HepG2 (cell line): ENCODE measurements around the gene EPM2AIP1.

Experiments used
- ESRRA ChIP-seq: sonication (generic); formaldehyde crosslinking; IDR thresholded peaks from 2 replicates; pipeline ENCODE4 v1.5.1; 2020; ENCODE audit warnings: mild to moderate bottlenecking, low read depth, missing genetic modification reagents
- MAX ChIP-seq: IDR thresholded peaks from 2 replicates; pipeline ENCODE4 v1.6.1; 2012; ENCODE audit warnings: inconsistent platforms
- NFATC3 ChIP-seq: sonication (generic); formaldehyde crosslinking; IDR thresholded peaks from 2 replicates; pipeline ENCODE4 v1.5.1; 2020; ENCODE audit warnings: mild to moderate bottlenecking, missing genetic modification reagents
- TBL1XR1 ChIP-seq: fragments of 150-350 bp; IDR thresholded peaks from 2 replicates; pipeline ENCODE4 v1.6.1; 2014; ENCODE audit warnings: borderline replicate concordance, low read length; ENCODE audit not compliant: partially characterized antibody
- ZFP90 ChIP-seq: sonication (generic); formaldehyde crosslinking; IDR thresholded peaks from 2 replicates; pipeline ENCODE4 v1.8.0; 2022; ENCODE audit warnings: missing genetic modification reagents, mild to moderate bottlenecking, inconsistent platforms, borderline replicate concordance
- ZNF597 ChIP-seq: sonication (generic); formaldehyde crosslinking; IDR thresholded peaks from 2 replicates; pipeline ENCODE4 v1.5.0; 2020; ENCODE audit warnings: missing genetic modification reagents
- TF ChIP-seq, protein P1 (sequence below): sonication (generic); formaldehyde crosslinking; IDR thresholded peaks from 2 replicates; pipeline ENCODE4 v1.9.0; 2022; ENCODE audit warnings: low read depth, missing genetic modification reagents

DNA sequence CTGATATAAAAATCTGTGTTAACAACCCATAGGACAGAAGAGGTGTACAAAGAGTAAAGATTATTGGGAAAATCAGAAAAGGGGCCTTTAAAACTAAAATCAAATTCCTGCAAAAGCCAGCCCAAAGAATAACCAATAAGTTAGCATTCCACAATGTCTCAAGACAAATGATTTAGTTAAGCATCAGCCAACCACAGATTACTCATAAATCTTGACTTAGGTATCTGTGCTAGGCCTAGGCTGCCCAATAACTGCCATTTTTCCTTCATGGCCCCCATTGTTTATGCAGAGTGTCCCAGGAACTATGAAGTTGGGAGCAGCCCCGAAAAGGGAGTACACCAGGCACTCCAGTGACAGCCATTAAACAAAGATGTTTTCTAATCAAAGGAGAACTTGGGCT lies 55.4 kb downstream of the EPM2AIP1 start:
- no peak for TF ChIP-seq NFATC3 (CRISPR knock-in tag)
- TF ChIP-seq, protein P1, sequence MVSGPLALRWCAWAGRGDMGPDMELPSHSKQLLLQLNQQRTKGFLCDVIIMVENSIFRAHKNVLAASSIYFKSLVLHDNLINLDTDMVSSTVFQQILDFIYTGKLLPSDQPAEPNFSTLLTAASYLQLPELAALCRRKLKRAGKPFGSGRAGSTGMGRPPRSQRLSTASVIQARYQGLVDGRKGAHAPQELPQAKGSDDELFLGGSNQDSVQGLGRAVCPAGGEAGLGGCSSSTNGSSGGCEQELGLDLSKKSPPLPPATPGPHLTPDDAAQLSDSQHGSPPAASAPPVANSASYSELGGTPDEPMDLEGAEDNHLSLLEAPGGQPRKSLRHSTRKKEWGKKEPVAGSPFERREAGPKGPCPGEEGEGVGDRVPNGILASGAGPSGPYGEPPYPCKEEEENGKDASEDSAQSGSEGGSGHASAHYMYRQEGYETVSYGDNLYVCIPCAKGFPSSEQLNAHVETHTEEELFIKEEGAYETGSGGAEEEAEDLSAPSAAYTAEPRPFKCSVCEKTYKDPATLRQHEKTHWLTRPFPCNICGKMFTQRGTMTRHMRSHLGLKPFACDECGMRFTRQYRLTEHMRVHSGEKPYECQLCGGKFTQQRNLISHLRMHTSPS (CRISPR knock-in tag): no peak
- TF ChIP-seq ZNF597: no peak
- no peak for TF ChIP-seq ZFP90 (CRISPR knock-in tag)
- no peak for TF ChIP-seq TBL1XR1
- TF ChIP-seq MAX: no peak
- TF ChIP-seq ESRRA: no peak
